GM21367 (cell line): ENCODE results near the gene NPHP4.

ENCODE experiments used
- ATAC-seq: cut with Tn5 transposase; IDR thresholded peaks from one replicate; pipeline ENCODE4 v1.9.1; 2021; ENCODE audit not compliant: unreplicated experiment

NPHP4 gene

DNA sequence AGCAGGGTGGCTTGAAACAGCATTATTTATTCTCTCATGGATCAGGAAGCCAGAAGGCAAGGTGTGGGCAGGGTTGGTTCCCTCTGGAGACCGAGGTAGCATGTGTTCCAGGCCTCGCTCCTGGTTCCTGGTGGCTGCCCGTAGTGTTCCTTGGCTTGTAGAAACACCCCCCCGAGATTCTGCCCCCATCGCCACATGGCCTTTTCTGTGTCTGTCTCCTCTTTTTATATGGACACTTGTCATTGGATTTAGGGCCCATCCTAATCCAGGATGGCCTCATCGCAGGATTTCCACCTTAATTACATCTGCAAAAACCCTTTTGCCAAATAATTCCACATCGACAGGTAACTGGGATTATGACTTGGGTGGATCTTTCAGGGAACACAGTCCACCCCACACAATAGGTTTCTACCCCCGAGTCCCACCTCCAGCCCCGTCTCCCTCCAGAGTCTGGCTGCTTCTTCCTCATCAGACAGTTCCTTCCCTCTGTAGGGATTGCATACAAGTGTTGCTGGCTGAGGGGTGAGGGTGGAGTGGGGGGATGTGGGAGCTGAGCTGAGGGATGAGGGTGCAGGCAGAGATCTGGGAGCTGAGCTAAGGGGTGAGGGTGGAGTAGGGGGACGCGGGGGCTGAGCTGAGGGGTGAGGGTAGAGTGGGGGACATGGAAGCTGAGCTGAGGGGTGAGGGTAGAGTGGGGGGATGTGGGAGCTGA, 12.3 kb upstream of the NPHP4 start:
- ATAC-seq = no peak

DNA sequence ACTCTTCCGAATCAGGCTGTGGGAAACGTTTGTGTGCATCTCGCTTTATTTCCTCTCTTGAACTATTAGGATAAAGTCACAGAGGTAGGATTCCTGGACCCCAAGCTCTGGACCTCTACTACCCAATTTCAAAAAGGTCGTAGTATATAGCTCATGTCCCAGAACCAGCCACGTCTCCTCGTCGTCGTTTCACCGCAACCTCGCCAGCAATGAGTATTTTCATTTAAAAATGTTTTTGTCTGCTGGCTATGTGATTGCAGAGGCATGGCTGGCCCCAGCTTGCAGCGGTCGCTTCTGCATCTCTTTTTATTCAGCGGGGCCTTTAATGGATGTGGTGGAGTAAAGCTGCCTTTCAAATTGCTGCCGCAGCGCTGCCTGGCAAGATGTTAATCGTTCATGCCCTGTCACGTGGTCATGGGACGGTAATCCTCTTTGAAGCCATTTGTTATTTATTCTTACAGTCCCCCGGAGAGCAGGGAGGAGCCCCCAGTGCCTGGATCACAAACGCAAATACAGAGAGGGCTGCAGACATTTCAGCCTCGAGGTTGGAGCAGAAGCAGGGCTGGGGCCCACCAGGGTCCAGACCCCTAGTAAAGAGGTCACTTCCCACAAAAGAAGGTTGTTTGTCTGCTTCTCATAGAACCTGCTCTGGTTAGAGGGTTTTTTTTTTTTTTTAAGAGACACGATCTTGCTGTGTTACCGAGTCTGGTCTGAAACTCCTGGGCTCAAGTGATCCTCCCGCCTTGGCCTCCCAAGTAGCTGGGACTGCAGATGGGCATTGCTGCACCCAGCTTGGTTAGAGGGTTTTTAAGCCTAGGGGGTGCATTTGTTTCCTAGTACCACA, 11.6 kb upstream of the NPHP4 start:
- no peak for ATAC-seq

DNA sequence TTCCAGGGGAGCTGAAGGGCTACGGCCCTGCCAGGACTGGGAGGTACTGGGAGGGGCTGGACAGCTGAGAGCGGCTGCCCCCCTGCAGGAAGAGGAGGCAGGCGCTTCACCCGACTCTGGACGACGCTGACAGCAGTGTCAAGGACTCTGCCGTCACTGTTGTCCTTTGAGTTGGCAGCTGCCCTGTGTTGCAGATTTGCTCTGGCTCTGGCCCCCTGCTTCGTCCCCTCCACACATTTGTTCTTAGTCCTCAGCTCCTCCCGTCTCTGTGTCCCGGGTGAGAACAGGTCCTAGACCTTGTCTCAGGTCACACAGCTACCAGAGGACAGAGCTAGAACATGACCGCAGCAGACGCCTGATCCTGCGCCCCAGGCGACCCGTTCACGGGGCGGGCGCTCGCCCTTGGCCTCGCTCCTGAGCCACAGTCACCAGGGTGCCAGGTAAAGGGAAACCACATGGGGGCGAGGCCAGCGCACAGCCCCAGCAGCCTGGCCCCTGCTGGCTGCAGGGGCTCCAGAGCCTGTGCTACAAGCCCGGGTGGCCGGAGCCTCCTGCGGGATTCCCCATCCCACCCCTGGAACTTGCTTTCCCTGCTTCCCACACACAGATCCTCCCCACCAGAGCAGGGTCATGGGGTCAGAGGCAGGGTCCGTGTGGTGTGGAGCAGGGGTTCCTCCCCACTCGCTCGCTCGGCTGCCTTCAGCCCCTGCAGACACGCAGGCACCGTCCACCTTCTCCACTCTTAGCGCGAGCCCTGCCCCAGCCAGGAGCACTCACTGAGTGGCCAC, 10.7 kb upstream of the NPHP4 start:
- no peak for ATAC-seq

DNA sequence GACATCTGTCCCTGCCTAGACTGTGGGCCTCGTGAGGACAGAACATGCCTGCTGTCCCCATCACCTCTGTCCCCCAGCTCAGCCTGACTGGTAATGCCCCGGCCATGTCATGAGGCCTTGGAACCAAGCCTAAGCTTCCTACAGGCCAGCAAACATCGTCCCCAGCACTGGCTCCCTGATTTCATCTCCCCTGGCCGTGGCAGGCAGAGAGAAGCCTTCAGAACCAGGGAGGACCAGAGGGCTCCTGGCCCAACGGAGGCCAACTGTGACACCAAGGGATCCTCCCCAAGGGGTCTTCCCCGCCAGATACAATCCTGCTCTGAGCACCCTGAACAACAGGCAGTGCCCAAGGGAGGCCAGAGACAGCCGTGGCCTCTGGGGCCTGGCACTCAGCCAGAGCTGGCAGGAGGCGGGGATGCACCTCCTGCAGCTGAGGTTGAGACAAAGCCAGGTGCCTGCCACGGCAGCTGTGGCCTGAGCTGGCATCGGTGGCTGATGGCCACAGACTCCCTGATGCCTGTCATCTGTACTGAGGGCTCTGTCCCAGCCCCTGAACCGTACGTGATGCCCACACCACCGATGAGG, 9.9 kb upstream of the NPHP4 start:
- ATAC-seq = no peak

DNA sequence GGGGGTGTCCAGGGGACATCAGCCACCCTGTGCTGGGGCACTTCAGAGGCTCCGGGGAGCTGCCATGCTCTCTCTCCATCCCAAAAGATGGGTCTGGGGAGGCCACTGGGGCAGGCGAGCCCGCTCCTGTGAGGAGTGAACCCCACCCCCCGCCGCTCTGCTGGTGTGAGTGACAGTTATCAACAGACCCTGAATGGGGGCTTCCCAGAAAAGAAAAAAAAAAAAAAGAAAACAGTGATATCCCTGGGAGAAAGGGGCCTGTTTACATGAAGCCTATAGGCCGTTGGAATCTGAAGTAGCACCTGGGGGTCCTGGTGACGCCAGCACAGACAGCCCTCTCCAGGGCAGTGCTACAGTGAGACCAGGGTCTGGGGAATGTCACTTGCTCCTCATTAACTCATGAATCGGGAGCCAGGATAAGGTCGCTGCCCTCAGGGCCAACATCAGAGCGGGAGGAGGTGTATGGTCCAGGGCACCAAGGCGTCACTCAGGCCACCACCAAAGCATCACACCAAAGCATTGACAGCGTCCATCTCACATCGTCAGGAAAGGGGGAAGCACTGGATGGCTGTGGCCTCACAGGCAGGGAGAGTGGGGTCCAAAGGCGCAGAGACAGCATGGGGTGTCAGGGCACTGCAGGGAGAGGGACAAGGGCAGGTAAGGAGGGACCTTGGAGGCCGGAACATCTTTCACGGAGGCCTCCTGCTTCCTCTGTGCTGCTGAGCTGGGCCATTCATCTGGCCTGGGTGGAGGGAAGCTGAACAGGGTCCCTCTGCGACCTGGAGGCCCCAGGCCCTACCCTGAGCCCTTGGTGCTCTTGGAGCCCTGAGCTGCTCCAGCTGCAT, 8.4 kb upstream of the NPHP4 start:
- ATAC-seq = no peak

DNA sequence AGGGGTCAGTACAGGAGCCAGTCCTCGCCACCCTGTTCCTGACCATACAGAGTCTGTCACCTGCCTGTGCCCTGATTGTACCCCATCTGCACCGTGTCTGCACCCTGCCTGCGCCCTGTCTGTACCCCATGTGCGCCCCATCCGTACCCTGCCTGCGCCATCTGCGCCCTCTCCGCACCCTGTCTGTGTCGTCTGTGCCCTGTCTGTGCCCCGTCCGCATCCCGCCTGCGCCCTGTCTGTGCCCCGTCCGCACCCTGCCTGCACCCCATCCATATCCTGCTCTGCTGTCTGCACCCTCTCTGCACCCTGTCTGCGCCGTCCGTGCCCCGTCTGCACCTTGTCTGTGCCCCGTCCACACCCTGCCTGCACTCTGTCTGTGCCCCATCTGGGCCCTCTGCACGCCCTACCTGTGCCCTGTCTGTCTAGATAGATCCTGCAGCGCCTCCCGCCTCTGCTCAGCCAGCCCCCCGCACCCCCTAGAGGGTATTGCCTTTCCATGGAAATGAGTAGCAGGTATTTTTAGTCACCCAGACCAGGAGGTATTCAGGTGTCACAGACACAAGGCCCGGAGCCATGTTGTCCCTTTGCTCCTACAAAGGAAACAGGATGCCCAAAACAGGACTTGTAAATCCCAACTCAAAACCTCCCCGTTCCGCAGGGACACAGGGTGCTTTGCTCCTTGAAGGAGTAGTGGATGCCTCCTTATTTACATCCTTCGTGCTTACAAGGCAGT, 7.7 kb upstream of the NPHP4 start:
- ATAC-seq = no peak

DNA sequence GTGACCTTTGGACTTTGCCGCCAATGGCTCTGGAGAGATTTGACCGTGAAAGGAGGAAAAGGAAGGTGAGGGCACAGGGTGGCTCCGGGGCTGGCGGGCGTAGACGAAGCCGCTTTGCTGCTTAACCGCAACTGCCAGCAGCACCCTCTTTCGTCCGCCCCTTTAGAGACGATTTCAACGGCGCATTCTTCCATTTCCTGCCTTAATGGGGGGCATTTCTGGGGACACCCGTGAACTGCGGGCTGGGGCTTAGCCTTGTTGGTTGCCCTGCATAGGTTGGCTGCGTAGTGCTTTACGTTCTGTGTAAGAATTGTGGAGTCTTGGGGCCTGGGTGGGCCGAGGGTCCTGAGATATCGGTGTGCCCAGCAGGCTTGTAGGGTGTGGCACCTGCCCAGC, 6.7 kb upstream of the NPHP4 start:
- no peak for ATAC-seq

DNA sequence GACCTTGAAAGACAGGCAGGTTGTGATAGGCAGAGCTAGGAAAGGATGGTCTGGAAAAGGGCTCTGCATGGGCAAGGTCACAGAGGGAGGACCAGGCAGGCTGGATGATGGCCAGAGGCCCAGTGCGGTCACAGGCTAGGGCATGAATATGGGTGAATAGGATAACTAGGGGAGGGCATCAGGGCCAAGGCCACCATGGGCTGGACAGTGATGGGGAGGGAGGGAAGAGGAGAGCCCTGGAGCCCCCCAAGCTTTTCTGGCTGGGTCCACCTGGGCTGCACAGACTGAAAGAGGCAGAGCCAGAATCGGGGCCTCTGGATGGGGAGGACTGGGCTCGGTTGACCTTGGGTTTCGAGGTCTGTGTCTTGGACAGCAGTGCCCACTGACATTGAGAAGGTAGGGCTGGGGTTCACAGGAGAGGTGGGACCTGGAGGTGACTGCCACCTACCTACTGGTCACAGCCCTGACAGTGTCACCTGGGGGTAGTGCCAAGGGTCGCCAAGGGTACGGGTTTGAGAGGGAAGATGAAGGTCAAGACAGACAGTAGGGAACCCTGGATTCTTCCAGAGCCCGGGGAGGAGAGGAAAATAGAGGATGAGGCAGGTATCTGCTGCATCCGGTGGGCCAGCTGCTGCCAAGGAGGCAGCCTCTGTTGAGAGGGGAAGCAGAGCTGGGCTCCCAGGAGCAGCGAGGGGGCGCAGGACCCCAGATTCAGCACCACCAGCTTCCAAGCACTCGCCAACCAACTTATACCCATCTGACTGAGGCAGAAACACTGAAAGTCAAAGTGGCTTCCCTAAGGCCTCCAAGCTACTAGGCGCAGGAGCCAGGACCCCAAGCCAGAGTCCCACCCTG, 6.1 kb upstream of the NPHP4 start:
- no peak for ATAC-seq

DNA sequence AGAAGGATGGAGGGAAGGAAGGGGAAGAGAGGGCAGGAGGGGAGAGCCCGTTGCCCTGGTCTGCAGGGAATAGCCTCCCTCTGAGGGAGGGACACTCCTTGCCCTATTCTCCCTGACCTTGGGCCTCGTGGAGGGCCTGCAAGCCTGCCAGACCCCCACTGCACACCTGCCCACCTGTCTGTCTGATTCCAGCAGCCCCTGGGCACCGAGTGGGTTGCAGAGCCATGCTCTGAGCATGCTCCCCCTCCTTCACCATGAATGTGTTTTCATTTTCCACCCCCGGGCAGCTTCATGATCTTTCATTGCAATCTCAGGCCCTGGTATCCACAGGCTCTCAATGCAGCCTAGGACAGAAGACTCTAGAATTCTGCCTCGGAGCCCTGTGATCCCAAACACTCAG, 5.1 kb upstream of the NPHP4 start:
- ATAC-seq = no peak

DNA sequence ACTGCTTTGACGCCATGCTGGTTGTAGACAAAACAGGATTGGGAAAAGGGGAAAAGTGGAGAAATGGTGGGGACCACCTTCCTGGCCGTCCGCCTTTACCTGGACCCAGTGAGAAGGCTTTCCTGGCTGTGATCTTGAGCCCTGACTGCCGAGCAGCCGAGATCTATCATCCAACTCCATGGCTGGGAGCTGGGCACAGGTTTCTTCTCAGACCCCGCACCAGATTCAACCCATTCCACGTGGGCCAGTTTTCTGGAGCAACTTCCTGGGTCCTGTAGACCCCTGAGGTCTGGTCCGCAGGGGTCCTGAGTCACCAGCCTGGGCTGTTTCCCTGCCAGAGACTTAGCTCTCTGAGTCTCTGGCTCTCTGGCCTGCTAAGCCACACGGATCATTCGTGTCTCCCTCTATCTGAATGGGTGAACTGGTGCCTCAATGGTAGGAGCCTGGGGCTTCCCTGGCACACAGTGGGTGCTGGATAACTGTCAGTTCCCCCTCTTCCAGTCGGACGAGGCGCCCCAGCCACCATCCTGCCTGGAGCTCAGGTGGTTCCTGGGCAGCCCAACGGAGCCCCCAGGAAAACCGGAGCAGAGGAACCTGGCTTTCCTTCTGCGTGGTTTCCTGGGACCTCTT, 4.5 kb upstream of the NPHP4 start:
- no peak for ATAC-seq

DNA sequence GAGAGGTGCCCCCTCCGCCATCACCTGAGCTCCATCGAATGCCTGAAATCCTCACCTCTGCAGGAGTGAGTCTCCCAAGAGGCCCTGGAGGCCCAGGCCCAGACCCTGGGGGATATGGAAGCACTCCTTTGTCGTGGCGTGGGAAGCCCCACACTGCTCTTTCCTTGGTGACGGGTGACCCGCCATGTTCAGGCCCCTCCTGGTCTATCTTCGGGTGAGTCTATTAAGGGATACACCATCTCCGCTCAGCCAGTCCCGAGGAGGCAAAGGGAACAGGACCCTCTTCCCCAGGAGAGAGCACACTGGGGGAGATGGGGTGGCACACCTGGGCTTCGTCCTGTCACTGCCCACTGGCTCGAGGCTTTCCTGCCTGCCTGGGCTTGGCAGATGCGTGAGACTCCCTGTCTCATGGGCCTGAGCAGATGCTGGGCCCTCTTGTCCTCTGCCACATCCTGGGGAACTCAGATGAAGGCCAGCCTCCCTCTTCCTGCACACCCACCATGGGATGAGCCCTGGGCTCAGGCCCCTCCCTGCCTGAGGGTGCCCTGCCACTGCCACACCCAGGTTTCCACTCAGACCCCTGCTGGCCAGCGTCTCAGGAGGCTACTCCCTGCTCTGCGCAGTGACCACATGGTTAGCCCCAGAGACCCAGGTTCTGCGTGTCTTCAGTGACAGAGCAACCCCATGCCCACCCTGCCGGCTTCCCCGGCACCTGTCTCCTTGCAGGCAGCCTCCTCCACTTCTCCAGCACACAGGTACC, 3.8 kb upstream of the NPHP4 start:
- ATAC-seq = no peak

DNA sequence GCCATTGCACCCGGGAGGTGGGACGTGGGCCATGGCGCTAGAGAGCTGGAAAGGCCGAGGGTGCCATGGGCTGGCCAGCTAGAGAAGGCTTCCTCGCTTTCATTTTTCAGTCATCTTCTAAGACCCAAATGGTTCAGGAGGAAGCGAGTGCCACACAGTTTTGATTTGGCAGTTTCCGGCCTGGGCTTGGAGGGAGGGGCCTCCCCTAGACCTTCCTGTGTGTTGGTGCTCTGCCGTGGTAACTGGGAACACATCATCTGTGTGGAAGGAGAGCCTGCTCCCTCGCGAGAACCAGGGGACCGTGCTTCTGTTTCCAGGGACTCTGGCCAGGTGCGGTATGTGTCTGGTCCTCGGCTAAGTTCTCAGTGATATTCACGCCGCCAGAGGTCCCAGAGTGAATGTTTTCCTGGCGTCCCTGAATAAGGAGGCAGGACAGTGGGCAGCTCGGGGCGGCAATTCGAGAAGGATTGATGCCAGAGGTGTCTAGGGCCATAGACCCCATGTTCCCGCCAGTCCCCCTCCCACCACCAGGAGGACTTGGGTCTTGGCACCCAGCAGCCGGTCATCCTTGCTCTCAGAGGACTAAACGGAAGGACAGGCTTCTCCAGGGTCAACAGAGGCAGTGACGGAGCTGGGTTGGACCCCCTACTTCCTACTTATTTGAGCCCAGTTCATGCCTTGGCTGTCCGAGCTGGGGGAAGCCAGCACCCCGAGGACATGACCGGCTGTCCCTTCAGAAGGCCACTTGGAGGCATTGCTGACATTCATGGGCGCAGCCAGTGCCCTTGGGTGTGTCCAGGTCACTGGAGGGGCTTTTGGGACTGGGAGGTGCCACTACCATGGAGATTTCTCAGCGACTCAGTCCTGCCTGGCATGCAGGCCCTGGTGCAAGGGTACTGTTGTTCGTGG, 2.7 kb upstream of the NPHP4 start:
- no peak for ATAC-seq

DNA sequence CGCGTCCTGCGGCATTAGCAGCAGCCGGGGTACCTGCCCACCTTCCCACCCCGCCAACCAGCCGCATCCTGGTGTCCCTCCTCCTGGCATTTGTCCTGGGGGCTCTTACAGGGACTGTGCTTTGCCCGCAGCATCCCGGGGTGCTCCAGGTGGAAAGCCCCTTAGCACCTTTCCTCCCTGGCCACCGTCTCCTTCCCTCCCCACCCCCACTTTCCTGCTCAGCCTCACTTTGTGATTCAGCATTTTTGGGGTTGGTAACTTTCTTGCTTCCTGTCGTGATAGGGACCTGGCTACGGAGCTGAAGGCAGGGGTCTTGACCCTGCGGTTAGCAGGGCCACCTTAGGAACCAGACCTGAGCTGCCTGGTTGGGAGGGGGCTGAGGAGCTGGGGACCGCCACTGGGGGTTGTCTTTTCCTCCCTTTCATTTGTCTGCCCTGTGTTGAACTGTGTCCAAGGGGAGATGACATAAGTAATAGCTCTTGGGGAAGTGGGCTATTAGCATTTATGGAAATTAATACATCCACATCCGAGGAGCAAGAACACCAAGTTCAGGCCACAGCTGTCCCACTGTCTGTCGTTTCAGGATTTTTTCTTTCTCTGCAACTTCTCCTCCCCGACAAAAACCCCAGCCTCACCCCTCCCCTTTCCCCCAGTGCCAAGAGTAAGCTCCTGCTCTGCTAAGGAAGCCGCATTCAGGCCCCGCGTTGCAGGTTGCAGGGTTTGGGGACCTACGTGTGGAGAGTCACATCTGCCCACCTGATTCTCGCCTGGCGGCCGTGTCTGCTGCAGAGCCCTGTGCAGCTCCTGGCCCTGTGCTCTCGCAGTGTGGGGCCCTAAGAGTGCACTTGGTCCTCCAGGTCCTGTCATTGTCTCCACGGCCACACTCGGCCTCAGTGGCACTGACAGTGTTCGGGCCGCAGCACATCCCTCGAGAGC, 1.6 kb upstream of the NPHP4 start:
- no peak for ATAC-seq

DNA sequence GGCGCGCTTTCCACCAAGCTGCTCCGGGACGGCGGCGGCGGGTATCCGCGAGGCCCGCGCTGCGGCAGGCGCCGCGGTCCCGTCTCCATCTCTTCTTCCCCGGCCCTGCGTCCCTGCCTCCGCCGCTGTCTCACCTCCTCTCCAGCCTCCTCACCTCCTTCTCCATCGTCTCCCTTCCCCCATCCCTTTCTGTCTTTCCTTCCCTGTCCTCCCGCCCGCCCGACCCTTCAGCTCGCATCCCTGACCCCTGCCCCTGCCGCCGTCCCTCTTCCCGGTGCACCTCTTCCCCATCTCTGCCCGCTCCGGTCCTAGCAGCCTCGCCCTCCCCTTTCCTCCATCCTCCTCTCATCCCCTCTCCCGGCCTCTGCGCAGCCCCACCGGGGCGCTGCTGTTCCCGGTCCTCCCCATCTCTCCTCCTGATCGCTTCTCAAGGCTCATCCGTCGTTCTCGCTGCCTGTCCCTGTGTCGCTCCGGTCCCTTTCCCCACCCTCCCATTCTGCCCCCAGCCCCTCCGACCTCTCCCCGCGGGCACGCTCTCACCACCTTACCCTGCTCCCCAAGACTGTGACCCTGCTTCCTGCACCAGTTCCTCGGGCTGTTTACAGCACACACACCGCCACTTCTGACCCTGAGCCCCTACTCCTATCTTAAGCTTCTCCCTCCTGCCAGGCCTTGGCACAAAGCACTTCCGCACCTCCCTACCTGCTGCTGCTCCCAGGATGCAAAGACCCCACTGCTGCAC, 760 bp upstream of the NPHP4 start:
- ATAC-seq = no peak
